Measurements from ENCODE around the gene NEURL4.

NEURL4 gene

DNA sequence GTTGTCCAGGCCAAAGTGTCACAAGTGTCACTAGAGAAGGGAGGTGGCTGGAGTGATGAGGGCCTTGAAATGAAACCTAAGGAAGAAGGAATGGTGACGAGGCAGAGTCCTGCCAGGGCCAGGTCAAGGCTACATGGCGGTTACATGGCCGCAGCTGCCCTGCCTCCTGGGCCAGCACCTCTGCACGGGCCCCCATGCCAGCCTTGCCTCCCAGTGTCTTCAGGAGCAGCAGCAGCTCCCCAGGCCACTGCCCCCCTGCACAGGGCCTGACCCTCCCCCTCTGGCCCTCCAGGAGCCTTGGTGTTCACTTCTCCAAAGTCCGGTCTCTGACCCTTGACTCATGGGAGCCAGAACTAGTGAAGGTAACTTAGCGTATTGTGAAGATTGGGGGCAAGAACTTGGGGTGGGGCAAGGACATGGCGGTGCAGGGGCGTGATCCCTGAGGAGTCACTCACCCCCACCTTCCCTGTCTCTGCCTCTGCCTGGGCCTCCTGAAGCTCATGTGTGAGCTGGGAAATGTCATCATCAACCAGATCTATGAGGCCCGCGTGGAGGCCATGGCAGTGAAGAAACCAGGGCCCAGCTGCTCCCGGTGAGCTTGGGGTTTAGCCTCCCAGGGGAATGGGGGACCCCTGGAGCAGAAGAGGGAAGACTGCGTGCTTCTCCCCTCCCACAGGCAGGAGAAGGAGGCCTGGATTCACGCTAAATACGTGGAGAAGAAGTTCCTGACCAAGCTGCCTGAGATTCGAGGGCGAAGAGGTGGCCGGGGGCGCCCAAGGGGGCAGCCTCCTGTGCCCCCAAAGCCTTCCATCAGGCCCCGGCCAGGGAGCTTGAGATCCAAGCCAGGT is 18.7 kb upstream of the NEURL4 start:
- no peak overlapping the region for H3K4me3 ChIP-seq (ENCODE audit: low read length)
- H2AFZ ChIP-seq (ENCODE audit: low read depth, low read length), result no peak overlapping the region
- H3K9me3 ChIP-seq (ENCODE audit: insufficient read depth, low read length), result no peaks in the 10 kb centered on the region
- H3K4me2 ChIP-seq (ENCODE audit: low read length), result no peak overlapping the region
- H3K79me2 ChIP-seq (ENCODE audit: low read length), result no peaks in the 10 kb centered on the region
- no peak overlapping the region for H3K27ac ChIP-seq (ENCODE audit: low read length)
- H4K20me1 ChIP-seq (ENCODE audit: insufficient read depth, low read length), result no peaks in the 10 kb centered on the region
- no peaks in the 10 kb centered on the region for H3K36me3 ChIP-seq (replicated peaks; ENCODE audit: low read depth, low read length)
- no peak overlapping the region for H3K9ac ChIP-seq (ENCODE audit: low read length)
- TF ChIP-seq, protein P1, sequence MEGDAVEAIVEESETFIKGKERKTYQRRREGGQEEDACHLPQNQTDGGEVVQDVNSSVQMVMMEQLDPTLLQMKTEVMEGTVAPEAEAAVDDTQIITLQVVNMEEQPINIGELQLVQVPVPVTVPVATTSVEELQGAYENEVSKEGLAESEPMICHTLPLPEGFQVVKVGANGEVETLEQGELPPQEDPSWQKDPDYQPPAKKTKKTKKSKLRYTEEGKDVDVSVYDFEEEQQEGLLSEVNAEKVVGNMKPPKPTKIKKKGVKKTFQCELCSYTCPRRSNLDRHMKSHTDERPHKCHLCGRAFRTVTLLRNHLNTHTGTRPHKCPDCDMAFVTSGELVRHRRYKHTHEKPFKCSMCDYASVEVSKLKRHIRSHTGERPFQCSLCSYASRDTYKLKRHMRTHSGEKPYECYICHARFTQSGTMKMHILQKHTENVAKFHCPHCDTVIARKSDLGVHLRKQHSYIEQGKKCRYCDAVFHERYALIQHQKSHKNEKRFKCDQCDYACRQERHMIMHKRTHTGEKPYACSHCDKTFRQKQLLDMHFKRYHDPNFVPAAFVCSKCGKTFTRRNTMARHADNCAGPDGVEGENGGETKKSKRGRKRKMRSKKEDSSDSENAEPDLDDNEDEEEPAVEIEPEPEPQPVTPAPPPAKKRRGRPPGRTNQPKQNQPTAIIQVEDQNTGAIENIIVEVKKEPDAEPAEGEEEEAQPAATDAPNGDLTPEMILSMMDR (IDR thresholded peaks at IDR 0.05; ENCODE audit: low read depth, low read length), result no peak
- no peak for TF ChIP-seq EZH2phosphoT487 (IDR thresholded peaks at IDR 0.05; ENCODE audit: low read depth)
- no peaks in the 10 kb centered on the region for H3K27me3 ChIP-seq (ENCODE audit: low read depth, low read length)
- H3K4me1 ChIP-seq (ENCODE audit: low read length), result peaks cover 5% of the 10 kb centered on the region; the same call in 1 of the 2 replicates

DNA sequence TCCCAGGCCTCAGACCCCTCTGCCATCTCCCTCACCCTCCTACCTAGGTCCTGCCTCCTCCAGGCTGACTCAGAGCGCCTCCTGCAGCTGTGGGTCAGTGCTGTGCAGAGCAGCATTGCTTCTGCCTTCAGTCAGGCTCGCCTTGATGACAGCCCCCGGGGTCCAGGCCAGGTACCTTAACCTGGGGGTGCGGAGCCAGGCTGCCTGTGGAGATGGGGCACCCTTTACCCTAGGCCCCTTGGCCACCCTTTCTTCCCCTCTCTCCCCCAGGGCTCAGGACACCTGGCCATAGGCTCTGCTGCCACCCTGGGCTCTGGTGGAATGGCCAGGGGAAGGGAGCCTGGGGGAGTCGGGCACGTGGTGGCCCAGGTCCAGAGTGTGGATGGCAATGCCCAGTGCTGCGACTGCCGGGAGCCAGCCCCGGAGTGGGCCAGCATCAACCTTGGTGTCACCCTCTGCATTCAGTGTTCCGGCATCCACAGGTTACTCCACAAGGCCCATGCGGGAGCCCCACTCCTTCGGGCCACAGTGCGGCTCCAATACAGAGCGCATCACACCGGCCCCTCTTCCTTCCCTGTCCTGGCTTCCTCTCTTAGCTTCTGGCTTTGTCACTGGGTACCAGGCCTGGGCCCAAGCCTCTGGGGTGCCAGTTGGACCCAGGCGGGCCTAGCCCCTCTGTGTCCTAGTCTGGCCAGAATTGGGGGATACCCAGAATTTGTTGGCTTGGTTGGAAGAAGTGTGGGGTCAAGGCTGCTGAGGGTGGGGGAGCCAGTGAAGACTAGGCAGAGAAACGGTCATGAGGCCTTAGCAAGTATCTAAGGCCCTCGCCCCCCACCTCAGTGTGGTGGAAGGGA is 17.9 kb upstream of the NEURL4 start:
- Histone ChIP-seq H3K27me3 (ENCODE audit: low read depth, low read length) (no peaks in the 10 kb centered on the region), H3K9ac (ENCODE audit: low read length) (no peak overlapping the region), H2AFZ (ENCODE audit: low read depth, low read length) (no peak overlapping the region), H3K27ac (ENCODE audit: low read length) (no peak overlapping the region), H3K36me3 (replicated peaks; ENCODE audit: low read depth, low read length) (no peaks in the 10 kb centered on the region), H3K9me3 (ENCODE audit: insufficient read depth, low read length) (no peaks in the 10 kb centered on the region), H3K4me3 (ENCODE audit: low read length) (no peak overlapping the region), H4K20me1 (ENCODE audit: insufficient read depth, low read length) (no peaks in the 10 kb centered on the region), H3K79me2 (ENCODE audit: low read length) (no peaks in the 10 kb centered on the region), H3K4me1 (ENCODE audit: low read length) (no peaks in the 10 kb centered on the region), H3K4me2 (ENCODE audit: low read length) (no peak overlapping the region)
- TF ChIP-seq, protein P1 (IDR thresholded peaks at IDR 0.05; ENCODE audit: low read depth, low read length), result no peak
- no peak for TF ChIP-seq EZH2phosphoT487 (IDR thresholded peaks at IDR 0.05; ENCODE audit: low read depth)

DNA sequence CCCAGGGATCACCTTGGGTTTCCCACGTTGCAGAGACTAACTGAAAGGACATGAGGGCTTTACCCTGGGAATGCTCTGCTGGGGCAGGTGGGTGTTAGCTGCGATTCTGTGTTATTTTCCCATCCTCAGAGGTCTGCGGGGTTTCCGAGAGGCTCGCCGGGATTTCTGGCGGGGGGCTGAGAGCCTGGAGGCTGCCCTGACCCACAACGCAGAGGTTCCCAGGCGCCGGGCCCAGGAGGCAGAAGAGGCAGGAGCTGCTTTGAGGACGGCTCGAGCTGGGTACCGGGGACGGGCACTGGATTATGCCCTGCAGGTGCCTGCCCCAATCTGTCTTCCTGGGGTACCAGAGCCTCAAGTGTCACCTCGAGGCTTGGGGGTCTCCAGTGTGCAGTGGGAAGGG is 14.1 kb upstream of the NEURL4 start:
- Histone ChIP-seq H3K4me3 (ENCODE audit: low read length) (no peak overlapping the region), H3K27me3 (ENCODE audit: low read depth, low read length) (no peaks in the 10 kb centered on the region), H3K4me2 (ENCODE audit: low read length) (no peak overlapping the region), H3K79me2 (ENCODE audit: low read length) (no peaks in the 10 kb centered on the region), H3K9me3 (ENCODE audit: insufficient read depth, low read length) (no peaks in the 10 kb centered on the region), H3K27ac (ENCODE audit: low read length) (no peak overlapping the region), H3K36me3 (replicated peaks; ENCODE audit: low read depth, low read length) (no peaks in the 10 kb centered on the region), H3K9ac (ENCODE audit: low read length) (no peak overlapping the region), H4K20me1 (ENCODE audit: insufficient read depth, low read length) (no peaks in the 10 kb centered on the region), H3K4me1 (ENCODE audit: low read length) (no peaks in the 10 kb centered on the region), H2AFZ (ENCODE audit: low read depth, low read length) (no peak overlapping the region)
- TF ChIP-seq, protein P1 (IDR thresholded peaks at IDR 0.05; ENCODE audit: low read depth, low read length), result no peak
- TF ChIP-seq EZH2phosphoT487 (IDR thresholded peaks at IDR 0.05; ENCODE audit: low read depth), result no peak

DNA sequence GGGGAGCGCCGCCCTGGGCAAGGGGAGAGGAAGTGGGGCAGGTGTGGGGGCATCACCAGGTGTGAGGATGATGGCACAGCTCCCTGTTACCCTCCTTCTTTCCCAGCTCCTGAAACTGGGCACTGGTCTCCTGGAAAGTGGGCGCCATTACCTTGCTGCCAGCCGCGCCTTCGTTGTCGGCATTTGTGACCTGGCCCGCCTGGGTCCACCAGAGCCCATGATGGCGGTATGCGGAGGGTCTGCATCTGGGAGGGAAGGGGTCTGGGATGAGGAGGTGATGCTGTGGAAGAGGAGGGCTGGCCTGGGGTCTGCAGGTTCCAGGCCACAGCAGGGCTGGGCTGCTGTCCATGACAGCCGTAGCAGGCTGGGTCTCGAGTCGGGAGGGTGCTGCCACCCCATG is 12.7 kb upstream of the NEURL4 start:
- H2AFZ ChIP-seq (ENCODE audit: low read depth, low read length), result no peak overlapping the region
- no peaks in the 10 kb centered on the region for H4K20me1 ChIP-seq (ENCODE audit: insufficient read depth, low read length)
- H3K27me3 ChIP-seq (ENCODE audit: low read depth, low read length), result no peaks in the 10 kb centered on the region
- H3K9ac ChIP-seq (ENCODE audit: low read length), result no peak overlapping the region
- H3K4me3 ChIP-seq (ENCODE audit: low read length), result no peak overlapping the region
- H3K4me1 ChIP-seq (ENCODE audit: low read length), result peaks cover 5% of the 10 kb centered on the region
- H3K36me3 ChIP-seq (replicated peaks; ENCODE audit: low read depth, low read length), result peaks cover 4% of the 10 kb centered on the region
- no peaks in the 10 kb centered on the region for H3K9me3 ChIP-seq (ENCODE audit: insufficient read depth, low read length)
- TF ChIP-seq, protein P1 (IDR thresholded peaks at IDR 0.05; ENCODE audit: low read depth, low read length), result no peak
- no peak for TF ChIP-seq EZH2phosphoT487 (IDR thresholded peaks at IDR 0.05; ENCODE audit: low read depth)
- peaks cover 4% of the 10 kb centered on the region; the same call in 1 of the 2 replicates for H3K79me2 ChIP-seq (ENCODE audit: low read length)
- no peak overlapping the region for H3K4me2 ChIP-seq (ENCODE audit: low read length)
- H3K27ac ChIP-seq (ENCODE audit: low read length), result no peak overlapping the region
